CD4-positive, alpha-beta T cell treated with Interferon gamma for 1 hour (primary cell): ENCODE measurements around the gene POU2AF1.

ENCODE experiments used
- DNase-seq: peaks from one replicate; pipeline ENCODE4 v3.0.0-alpha.2; 2020

POU2AF1 gene

DNA sequence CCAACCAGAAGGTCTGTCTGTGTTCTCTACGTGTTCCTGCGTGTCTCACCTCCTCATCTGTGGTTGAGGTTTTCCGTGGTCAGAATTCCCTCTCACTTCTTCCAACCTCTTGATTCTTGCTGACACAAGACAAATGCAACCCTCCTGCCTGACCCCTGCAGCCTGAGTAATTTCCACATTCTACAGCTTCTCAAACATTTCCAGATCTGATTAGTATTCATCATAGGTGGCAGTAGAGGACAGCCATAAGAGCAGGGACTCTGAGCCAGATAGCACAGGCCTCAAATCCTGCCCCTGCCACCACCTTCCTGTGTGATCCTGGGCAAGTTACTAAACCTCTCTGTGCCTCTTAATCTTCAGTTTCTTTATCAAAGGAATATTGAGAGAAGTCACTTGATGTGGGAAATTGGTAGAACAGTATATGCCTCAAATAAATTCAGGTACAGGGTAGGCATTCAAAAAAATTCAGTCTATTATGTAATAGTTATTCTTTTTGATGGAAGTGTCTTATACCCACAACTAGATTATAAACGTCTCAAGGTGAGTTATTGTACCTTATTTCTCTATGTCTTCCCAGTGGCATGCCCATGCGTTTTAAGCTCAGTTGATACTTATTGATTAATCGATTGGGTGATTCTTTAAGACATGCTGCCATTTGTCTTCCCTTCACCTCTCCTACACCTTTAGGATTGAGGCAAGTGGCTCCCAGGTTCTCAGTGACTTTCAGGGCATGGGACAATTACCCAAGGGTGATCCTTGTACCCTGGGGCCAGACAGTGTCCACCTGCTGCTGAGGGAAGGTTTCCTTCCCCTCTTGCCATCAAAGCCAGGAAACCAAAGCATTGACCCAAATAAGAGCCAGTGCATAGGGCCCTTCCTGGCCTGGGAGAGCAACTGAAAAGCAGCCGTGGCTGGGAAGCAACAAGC, 19.6 kb downstream of the POU2AF1 start:
- no peak for DNase-seq

DNA sequence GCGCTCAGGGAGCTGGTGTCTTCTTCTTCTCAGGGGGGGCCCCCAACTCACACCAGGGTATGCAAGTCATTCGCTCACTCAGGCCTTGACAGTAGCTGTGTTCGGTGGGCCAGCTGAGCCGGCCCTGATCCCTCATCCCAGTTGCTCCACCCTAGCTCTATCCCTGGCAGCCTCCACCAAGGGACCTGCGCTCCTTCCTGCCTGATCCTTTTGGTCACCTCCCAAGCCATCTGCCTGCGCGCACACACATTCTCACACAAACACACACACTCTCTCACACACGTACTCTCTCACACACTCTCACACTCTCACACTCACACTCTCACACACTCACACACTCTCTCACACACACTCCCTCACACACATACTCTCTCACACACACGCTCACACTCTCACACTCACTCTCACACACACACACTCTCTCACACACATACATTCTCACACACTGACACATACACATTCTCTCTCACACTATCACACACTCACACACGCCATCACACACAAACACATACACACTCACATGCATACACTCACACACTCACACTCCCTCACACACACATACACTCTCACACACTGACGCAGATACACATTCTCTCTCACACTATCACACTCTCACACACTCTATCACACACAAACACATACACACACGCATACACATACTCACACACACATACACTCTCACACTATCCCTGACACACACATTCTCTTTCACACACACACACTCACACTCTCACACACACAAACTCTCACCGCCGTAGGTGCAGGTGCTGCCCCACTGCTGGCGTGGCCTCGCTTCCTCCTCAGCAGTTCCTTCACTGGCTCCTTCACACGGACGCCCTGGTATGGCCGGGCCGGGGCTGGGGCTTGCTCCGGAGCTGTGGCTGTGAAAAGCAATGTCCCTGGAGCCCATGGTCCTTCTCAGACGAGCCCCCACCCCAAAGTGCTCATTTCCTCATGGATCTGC, 20.8 kb downstream of the POU2AF1 start:
- DNase-seq: no peak

DNA sequence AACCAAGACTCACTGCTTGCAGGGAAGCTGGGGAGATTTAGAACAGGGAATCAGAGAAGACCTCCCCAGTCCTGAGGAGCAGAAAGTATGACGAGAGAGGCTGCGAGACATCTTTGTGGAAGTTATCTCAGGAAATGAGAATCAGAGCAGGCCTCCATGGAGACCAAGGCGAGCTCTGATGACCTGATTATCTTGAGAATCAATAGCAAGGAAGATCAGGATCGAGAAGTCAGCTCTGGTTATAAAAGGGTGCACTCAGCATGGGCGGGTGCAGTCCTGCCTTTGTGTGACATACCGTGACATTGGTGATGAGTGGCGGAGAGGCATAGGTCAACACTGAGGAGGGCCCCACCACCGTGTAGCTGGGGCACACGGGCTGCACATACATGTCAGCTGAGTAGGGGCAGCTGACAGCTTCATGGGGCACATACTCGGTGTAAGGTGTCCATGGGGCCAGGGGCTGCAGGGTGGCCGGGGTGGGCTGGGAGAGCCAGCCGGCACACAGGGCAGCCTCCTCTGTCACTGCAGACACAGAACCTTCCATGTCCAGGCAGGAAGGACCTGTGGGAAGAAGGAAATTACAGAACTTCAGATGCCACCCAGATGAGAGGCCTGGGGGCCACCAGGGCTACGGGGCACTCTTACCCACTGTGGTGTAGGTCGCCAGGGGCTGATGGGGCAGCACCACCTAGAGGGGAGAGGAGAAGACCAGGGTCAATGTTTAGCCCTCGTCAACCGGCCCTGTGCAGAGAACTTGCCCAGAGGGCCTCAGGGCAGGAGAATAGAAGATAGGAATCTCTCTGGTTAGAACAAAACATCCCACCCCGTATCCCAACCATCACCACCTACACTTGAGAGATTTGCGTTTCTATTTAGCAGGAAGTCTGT, 21.7 kb downstream of the POU2AF1 start:
- DNase-seq: no peak

DNA sequence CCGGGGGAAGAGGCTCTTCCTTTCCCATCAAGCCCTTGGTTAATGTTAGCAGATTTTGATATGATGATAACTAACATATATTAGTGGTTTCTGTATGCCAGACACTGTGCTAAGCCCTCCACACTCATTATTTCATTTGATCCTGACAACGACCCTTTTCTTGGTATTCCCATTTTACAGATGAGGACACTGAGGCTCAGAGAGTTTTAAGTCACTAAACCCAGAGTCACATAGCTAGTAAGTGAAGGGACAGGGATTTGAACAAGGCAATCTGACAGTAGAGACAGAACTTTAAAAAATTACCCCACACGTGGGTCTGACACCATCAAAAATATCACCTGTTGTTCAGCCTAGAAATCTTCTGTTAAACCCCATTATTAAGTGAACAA, 22.4 kb downstream of the POU2AF1 start:
- DNase-seq: no peak

DNA sequence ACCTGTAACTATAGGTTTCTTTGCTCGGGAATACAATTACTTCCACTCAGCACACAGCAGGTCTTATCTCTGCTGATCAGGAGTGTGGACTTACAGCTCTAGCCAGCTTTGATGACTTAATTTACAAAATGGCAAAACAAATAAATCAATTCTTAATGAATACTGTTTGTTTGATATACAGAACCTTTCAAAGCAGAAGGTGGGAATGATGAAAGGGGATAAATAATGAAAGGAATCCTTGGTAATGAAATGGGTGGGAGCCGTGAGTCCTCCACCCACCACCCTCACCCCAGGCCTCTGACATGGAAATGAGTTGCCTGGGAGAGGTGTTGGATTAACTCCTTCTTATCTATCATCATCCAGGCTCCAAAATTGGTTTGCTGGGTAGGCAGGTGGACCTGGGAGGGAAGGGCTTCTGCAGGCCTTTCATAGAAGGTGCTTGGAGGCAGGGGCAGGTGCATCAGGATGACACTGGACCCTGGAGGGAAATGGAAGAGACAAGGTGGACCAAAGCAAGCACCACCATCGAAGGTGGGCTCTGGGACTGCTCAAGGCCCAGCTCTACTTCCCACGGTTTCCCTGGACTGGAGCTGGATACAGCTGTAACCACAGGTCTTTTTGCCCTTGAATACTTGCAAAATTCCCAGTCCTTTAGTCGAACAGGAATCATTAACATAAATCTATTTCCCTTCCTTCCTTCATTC, 23.0 kb downstream of the POU2AF1 start:
- no peak for DNase-seq

DNA sequence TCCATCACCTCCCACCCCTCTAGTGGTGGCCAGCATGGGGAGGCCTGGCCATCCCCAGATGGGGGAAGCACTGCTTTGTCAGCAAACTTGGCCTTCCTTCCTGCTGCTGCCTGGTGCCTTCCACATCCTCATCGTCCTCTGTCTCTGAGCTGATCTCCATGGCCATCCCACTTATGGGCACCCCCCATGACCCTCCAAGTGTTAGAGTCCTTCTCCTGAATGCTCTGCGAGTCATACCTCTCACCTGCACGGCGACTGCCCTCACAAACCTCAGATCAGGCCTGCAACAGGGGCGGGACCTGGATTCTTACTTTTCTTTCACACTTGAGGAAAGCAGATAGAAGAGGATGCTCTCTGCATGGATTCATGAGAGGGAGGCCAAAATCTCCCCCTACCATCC, 24.0 kb downstream of the POU2AF1 start:
- DNase-seq: no peak

DNA sequence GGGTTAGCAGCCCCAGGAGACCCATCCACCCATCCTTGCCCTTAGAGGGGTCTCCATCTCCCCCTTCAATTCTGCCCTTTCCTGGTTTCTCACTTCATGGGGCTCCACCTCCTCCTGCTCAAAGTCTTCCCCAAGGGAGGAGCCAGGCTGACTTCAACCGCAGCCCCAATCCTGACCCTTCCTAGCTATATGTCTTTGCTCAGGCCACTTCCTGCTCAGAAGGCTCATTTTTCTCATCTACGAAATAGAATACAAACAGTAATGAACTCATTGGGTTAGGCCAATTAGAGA, 24.5 kb downstream of the POU2AF1 start:
- no peak for DNase-seq

DNA sequence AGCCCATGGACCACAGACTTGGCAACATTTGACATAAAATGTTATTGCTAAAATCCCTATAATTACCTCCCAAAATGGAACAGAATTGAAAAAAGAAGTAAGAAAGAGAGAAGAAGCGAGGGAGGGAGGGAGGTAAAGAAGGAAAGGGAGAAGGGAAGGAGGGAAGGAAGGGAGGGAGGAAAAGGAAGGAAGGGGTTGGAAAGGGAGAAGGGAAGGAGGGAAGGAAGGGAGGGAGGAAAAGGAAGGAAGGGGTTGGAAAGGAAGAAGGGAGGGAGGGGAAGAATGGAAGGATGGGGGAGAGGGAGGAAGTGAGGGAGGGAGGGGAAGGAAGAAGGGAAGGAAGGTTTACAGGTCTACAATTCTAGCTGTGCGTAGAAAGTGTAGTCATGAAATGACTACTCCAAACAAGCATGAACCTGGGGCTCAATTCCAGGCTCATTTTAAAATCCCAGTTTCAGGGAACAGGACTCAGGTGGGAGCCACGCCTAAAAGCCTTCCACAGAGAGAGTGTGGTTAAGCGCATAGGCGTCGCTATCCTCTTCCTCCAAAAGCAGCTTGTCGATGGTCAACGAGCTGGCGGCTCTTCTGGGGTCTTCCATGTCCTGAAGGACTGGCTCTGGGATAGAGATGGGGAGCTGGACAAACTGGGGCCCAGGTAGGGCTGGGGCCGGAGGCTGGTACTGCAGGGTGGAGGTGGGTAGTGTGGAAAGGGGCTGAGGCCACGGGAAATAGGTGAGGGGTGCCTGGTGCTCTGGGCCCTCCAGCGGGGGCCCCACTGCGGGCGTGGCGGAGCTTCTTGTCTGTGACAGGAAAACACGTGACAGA, 25.1 kb downstream of the POU2AF1 start:
- no peak for DNase-seq

DNA sequence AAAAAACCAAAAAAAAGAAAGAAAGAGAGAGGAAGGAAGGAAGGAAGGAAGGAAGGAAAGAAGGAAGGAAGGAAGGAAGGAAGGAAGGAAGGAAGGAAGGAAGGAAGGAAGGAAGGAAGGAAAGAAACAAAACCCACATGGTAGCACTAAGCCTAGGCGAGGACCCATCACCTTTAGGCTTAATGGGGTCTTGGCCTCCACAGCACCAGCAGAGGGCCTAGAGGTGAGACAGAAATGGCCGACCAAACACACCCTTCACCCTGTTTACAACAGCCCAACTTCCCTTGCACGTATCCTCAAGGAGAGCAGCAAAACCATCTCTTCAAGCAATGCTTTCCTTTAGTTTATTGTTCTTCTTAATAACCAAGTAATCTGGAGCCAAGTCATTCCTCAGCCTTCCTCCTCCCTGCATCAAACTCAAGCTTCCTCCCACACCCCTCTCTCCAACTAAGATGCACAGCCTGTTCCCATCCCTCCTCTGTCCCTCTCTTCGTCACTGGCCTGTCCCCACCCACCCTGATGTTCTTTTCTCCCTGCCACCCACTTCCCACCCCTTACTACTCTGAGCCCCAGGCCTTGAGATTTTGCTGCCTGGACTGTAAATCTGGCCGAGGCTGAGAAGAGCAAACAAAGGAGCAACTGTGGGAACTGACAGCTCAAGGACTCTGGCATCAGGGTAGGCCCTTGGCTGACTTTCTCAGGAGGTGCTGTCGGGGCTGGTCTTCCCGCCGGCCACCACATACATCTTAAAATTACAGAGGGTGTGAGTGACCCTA, 26.0 kb downstream of the POU2AF1 start:
- DNase-seq: no peak

DNA sequence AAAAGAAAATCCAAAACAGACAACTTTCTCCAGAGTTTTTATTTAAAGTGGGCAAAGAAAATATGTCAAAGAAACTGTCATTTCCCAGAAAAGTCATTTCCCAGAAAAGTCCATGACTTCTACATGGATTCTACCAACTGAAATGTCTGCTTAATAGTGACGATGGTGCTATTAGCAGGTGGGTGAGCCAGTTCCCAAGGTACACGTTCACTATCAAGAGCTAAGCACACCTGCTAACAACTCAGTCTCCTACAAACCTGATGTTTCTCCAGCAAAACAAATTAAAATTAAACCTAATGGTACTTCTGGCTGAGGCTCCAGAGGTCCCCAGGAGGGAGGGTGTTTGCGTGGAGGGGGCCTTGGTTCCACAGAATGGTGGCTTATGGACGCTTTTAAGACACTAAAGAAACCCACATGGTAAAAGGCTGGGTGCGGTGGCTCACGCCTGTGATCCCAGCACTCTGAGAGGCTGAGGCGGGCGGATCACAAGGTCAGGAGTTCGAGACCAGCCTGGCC, 26.8 kb downstream of the POU2AF1 start:
- no peak for DNase-seq

DNA sequence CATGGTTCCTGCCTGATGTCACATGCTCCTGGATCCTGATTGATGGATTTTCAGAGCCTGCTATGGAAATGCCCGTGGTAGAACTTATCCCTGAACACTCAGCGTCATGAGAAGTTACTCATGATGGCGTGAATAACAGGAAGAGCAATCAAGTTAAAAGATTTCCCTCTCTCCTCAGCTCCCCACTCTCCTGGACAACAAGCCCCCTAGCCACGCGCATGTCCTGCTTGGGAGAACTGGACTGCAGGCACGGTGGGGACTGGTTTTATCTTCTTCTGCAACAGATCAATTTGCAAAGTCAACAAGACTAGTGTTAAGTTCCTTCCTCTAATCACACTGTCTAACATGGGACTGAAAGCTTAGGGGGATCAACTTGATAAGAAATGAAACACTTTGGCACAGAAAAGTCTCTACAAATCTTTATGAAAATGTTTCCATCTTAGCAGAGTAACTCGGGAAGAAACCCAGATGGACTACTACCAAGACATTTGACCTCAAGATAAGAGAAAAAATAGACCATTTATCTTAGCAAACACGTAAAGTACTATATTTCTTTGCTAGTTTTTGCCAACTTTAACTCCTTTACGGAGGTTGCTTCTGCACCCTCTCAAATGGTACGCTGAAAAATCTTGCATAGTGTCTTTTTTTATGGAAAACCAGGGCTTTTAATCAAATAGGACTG, 27.6 kb downstream of the POU2AF1 start:
- no peak for DNase-seq

DNA sequence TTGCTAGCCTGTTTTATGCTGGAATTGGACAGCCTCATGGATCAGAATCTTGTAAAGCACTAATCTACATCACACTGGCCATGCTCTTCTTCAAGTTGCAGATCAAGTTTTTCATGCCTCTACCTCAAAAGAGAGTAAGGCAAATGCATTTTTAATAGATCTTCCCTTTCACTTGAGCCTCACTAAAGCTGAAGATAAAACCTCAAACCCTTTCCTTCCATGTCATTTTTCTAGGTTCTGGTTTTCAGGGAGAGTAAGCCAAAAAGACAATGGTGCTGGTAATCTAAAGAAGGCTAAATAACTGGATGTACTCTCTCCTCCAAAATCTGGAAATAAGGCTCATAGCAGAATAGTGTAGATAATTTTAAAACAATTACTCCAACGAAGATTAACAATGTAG, 28.3 kb downstream of the POU2AF1 start:
- no peak for DNase-seq

DNA sequence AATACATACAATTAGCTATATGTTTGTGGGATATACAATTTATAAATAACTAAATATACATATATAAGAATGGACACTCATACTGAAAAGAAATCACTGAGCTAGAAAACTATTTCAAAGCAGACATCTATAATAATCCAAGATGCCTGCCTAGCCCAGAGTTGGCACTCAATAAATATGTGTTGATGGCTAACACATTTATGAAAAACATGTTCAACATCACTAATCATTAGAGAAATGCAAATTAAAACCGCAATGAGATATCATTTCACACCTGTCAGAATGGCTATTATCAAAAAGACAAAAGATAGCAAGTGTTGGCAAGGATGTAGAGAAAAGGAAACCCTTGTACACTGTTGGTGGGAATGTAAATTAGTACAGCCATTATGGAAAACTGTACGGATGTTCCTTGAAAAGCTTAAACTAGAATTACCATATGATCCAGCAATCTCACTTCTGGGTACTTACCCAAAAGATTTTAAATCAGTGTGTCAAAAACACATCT, 29.8 kb downstream of the POU2AF1 start:
- DNase-seq: no peak

DNA sequence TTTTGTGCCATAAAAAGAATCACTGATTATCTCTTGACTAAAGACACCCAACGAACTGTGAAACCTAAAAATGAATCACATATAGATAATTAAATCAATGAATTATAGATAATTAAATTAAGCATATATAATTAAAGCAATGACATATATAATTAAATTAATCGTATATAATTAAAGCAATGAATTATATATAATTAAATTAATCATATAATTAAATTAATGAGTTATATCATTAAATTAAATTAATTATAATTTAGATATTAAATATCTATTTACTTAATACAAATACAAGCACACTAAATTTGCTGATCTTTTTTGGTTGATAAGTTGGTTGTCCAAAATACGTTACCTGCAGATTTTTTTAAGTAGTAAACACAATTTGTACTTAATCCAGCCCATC, 30.9 kb downstream of the POU2AF1 start:
- no peak for DNase-seq

DNA sequence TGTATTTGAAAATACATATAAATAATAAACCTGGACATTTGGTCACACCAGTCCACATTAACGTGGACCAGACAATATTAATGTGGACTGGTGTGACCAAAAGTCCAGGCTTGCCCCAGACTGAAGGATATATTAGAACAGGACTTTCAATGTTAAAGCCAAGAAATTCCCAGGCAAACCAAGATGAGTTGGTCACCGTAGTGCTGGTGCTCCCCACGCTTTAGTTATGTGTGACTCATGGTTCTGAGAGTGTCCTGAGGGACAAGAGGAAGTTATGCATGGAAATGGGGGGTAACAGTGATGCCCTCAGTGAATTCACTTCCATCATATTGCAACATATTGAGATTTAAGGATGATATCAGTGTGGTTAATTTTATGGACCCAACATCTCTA, 31.4 kb downstream of the POU2AF1 start:
- DNase-seq: no peak

DNA sequence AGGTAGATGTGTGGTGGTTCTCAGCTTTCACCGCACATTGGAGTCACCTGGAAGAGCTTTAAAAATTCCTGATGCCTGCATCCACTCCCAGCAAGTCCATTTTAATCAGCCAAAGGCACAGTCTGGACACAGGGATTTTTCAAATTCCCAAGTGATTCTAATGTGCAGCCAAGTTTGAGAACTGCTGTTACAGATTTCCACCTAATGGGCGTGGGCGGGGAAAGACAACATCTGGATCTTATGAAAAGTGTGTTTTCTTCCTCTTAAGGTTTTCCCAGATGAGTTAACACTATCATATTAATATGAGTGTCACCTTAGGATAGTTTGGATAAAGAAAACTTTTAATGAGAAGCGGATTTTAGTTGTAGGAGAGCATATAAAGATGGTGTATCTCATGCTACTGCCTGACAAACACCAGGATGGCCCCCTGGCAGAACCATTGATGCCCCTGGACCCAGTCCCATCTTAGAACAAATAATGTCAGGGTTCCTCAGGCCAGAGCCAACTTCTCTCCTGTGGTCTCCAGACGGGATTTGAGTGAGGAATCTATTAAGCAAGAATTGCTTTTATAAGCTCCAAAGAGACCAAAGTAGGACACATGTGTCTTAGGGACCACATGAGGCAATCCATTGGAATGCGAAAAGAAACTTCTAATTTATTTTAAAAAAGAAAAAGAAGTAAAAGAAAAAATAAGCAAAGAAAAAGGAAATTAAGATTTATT, 31.9 kb downstream of the POU2AF1 start:
- no peak for DNase-seq

DNA sequence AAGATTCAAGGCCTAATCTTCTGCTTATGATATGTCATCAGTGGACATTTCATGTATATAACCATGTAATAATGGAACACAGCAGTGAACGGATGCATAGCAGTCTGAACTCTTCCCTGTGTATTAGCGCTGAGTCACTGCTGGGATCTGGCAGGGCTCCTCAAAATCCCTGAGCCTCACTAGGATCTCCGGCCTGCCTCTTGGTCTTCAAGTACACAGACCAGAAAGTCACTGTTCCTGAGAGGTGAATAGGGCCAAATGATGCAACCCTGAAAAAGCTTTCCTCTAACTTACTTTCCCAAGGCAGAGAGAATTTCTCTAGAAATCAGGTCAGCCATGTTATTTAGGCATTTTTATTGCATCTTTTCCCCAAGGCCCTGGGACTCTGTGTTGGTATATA, 35.0 kb downstream of the POU2AF1 start:
- no peak for DNase-seq

DNA sequence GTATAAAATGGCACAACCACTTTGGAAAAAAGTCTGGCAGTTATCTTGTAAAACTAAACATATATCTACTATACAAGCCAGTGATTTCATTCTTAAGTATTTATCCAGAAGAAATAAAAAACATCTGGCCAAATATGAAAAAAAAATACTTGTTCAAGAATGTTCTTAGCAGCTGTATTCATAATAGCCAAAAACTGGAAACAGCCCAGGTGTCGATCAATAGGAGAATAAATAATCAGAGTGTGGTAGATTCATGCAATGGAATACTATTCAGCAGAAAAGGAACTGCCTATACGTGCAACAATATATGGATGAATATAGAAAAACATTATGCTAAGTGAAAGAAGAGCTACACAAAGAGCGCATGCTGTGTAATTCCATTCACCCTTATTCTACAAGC, 36.7 kb downstream of the POU2AF1 start:
- DNase-seq: no peak
